Breast epithelium (tissue), 4 donors: ENCODE measurements around the gene LGR4. TPM values are rescaled to one million over a fixed set of nuclear protein-coding genes. Genes with fewer than 3 reads are reported as not detected.

Experiments used
- DNase-seq, 2 donors: peaks; one replicate each; pipeline ENCODE4 v3.0.0-alpha.2; 2019; ENCODE audit warnings: low spot score in 2 of 2
- H3K27ac ChIP-seq, 2 donors: fragments of 200-600 bp; sonication (generic) in 1 of 2; one replicate each; pipeline ENCODE4 v1.5.1; 2016 to 2019; ENCODE audit warnings: mild to moderate bottlenecking in 1 of 2
- H3K27me3 ChIP-seq, 2 donors: fragments of 200-600 bp; sonication (generic) in 1 of 2; one replicate each; pipeline versions ENCODE4 v1.5.1 to v1.6.0; 2017 to 2019; ENCODE audit warnings: control low read depth in 1 of 2, mild to moderate bottlenecking in 1 of 2
- H3K36me3 ChIP-seq: fragments of 200-600 bp; one replicate; pipeline ENCODE4 v1.5.1; 2019
- H3K4me1 ChIP-seq, 2 donors: fragments of 200-600 bp; sonication (generic); one replicate each; pipeline ENCODE4 v1.5.1; 2016 to 2019; ENCODE audit warnings: control low read depth in 1 of 2
- H3K4me3 ChIP-seq, 3 donors: fragments of 200-600 bp; sonication (generic); 1 replicate in 2 of 3; 2 replicates in 1 of 3; pipeline ENCODE4 v1.5.1; 2016 to 2019; ENCODE audit warnings: mild to moderate bottlenecking in 3 of 3, moderate library complexity in 2 of 3
- H3K9me3 ChIP-seq, 2 donors: fragments of 200-600 bp; sonication (generic) in 1 of 2; one replicate each; pipeline ENCODE4 v1.5.1; 2016 to 2019; ENCODE audit warnings: control low read depth in 1 of 2
- POLR2A ChIP-seq: fragments of 450-650 bp; IDR thresholded peaks from one replicate; pipeline ENCODE4 v1.6.1; 2016; ENCODE audit warnings: antibody characterized with exemption, mild to moderate bottlenecking, moderate library complexity
- POLR2AphosphoS5 ChIP-seq, 3 donors: sonication (generic); formaldehyde crosslinking; IDR thresholded peaks; one replicate each; pipeline ENCODE4 v1.6.1; 2017; ENCODE audit warnings: antibody characterized with exemption in 3 of 3
- intact Hi-C: fragments of 100-400 bp; cut with DNase I; formaldehyde crosslinking; loops from one replicate; pipeline ENCODE4 v1.15.1; 2023; ENCODE audit warnings: low total_unique reads
- total RNA-seq, 3 donors: library from RNA; depleted of rRNA; stranded (reverse); fragments of >200 nt; gene quantifications; one replicate each; pipeline ENCODE4 v1.1.0, GENCODE V29; 2016
- TF ChIP-seq, protein P1 (sequence below), 3 donors: fragments of 450-650 bp; IDR thresholded peaks; one replicate each; pipeline ENCODE4 v1.5.1; 2016 to 2017; ENCODE audit warnings: antibody characterized with exemption in 3 of 3, mild to moderate bottlenecking in 3 of 3, moderate library complexity in 3 of 3

The LGR4 gene
- total RNA-seq, 3 donors from 2014 or later = 28.5 to 93.7 (median 34.2) TPM

DNA sequence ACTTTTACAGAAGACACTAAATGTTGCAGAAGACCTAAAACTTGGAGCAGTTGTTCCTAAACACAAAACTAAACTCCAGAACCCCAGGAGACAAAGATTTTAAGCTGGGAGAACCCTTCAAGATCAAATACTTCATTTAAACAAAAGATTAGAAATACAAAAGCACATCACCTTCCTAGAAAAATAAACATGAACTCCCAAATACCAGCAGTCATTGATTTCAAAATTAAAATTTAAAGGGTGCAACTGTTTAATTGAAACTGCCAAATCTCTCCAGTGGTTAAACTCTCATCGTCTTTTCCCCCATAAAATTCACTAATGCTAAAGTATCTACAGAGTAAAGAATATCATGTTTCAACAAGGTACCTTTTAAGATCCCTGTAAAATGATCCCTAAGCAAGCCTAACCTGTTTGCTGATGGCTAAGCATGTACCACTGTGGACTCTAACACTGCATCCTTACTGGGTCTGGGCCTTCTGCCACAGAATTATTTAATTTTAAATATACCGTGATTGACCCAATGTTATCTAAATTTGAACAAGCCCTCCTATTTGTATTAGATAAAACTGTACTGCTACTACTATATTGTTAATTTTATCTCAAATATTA lies 55.9 kb downstream of the LGR4 start:
- Histone ChIP-seq H3K27ac (no peak overlapping the region), H3K36me3 (no peaks in the 10 kb centered on the region), H3K9me3 (no peaks in the 10 kb centered on the region), H3K4me1 (peaks cover 0 to 3% of the 10 kb centered on the region in 2 donors), H3K27me3 (no peaks in the 10 kb centered on the region), H3K4me3 (no peak overlapping the region)
- no peak for DNase-seq
- TF ChIP-seq POLR2A (no peak), POLR2AphosphoS5 (IDR thresholded peaks at IDR 0.05) (no peak)
- TF ChIP-seq, protein P1, sequence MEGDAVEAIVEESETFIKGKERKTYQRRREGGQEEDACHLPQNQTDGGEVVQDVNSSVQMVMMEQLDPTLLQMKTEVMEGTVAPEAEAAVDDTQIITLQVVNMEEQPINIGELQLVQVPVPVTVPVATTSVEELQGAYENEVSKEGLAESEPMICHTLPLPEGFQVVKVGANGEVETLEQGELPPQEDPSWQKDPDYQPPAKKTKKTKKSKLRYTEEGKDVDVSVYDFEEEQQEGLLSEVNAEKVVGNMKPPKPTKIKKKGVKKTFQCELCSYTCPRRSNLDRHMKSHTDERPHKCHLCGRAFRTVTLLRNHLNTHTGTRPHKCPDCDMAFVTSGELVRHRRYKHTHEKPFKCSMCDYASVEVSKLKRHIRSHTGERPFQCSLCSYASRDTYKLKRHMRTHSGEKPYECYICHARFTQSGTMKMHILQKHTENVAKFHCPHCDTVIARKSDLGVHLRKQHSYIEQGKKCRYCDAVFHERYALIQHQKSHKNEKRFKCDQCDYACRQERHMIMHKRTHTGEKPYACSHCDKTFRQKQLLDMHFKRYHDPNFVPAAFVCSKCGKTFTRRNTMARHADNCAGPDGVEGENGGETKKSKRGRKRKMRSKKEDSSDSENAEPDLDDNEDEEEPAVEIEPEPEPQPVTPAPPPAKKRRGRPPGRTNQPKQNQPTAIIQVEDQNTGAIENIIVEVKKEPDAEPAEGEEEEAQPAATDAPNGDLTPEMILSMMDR (IDR thresholded peaks at IDR 0.05) = no peak
- intact Hi-C loops = no loop called here

DNA sequence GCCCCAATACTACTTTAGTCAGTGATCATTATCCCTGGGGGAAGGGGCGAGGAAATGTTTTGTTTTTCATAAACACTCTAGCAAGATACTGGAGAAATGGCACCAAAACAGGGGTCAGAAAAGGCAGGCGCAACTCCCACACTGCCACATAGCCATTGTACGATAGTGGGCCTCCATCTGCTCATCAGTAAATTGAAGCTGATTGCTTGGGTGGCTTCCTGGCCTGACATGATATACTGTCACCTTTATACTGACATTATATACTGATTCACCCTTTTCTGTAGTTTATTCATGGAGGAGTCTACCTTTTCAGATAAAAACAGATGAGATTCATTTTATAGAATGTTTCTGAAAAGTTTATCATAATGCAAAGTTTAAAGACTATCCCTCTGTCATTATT lies 57.9 kb downstream of the LGR4 start:
- no peak for TF ChIP-seq POLR2AphosphoS5 (IDR thresholded peaks at IDR 0.05)
- TF ChIP-seq, protein P1 (IDR thresholded peaks at IDR 0.05) = no peak
- no peak for TF ChIP-seq POLR2A
- Histone ChIP-seq H3K4me1 (no peaks in the 10 kb centered on the region), H3K9me3 (no peaks in the 10 kb centered on the region), H3K27me3 (no peaks in the 10 kb centered on the region), H3K27ac (no peak overlapping the region), H3K4me3 (no peak overlapping the region), H3K36me3 (no peaks in the 10 kb centered on the region)
- intact Hi-C loops = no loop called here
- no peak for DNase-seq

DNA sequence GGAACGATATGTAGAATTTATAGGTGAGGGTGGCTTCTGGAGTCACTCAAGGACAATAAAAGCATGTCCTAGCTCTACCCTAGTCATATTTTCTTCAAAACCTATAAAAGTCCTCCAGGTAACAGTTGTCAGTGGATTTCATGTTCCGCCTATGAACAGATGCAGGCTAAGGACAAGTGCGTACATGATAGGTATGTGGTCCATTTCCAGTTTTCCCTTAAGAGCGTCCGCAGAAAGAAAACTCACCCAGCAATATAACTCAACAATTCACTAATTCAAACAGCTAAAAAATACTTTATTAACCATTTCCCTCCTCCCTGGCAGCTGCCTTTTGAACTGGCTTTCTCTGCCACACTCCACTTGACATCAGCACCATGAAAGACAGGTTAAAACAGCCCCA lies 59.4 kb downstream of the LGR4 start:
- TF ChIP-seq POLR2AphosphoS5 (IDR thresholded peaks at IDR 0.05) (no peak), POLR2A (no peak)
- TF ChIP-seq, protein P1 (IDR thresholded peaks at IDR 0.05) = no peak
- Histone ChIP-seq H3K27ac (peak overlapping the region in 1 of 2 donors; percentile 22), H3K36me3 (no peaks in the 10 kb centered on the region), H3K27me3 (no peaks in the 10 kb centered on the region), H3K4me3 (no peak overlapping the region), H3K9me3 (no peaks in the 10 kb centered on the region), H3K4me1 (no peaks in the 10 kb centered on the region)
- intact Hi-C loops = no loop called here
- no peak for DNase-seq

DNA sequence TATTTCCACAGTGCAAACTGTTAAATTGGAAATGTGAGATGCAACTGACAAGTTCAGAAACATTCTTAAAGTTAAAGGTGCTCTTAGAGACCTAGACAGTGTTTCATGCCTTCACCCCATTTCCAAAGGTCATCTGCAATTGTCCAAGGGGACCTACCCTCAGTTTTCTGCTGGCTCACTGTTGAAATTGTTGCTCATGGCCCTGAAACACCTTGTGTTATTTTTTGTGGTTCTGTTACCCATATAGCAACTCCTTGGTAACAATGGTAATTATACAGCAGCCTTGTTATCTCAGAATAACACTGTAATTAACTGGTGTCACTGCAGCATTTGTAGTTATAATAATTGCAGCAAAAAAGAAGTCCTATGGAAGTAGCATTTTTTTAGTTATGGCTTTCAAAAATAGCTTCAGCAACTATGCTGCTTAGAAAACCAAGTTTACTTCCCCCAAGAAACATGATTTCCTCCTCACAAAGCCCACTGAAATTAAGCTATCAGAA lies 60.3 kb downstream of the LGR4 start:
- intact Hi-C loops = no loop called here
- TF ChIP-seq, protein P1 (IDR thresholded peaks at IDR 0.05) = no peak
- TF ChIP-seq POLR2AphosphoS5 (IDR thresholded peaks at IDR 0.05) (no peak), POLR2A (no peak)

DNA sequence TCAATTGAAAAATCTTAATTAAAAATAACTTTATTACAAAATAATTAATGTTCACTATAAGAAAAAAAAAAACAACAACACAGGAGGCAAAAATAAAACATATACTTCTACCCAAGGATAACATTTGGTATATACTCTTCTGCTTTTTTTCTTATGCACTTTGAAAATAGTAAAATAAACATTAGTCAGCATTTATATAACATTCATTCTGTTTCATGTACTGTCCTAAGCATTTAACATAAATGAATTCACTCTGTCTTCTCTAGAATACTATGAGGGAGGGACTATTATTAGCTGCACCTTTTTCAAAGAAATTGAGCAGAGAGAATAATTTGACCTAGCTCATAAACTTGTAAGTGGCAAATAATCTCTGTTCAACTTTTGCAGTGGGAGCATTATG lies 61.3 kb downstream of the LGR4 start:
- intact Hi-C loops = no loop called here

More for the DNA sequence above, 60.3 kb downstream of the LGR4 start:
- H3K36me3 ChIP-seq = no peaks in the 10 kb centered on the region
- no peak overlapping the region for H3K4me3 ChIP-seq
- H3K27ac ChIP-seq = no peak overlapping the region
- no peaks in the 10 kb centered on the region for H3K4me1 ChIP-seq
- no peaks in the 10 kb centered on the region for H3K27me3 ChIP-seq
- DNase-seq = no peak
- no peaks in the 10 kb centered on the region for H3K9me3 ChIP-seq

More for the DNA sequence above, 61.3 kb downstream of the LGR4 start:
- no peaks in the 10 kb centered on the region for H3K9me3 ChIP-seq
- TF ChIP-seq POLR2AphosphoS5 (IDR thresholded peaks at IDR 0.05) (no peak), POLR2A (no peak)
- TF ChIP-seq, protein P1 (IDR thresholded peaks at IDR 0.05) = no peak
- H3K4me1 ChIP-seq = no peaks in the 10 kb centered on the region
- no peaks in the 10 kb centered on the region for H3K27me3 ChIP-seq
- H3K27ac ChIP-seq = no peak overlapping the region
- no peak overlapping the region for H3K4me3 ChIP-seq
- H3K36me3 ChIP-seq = no peaks in the 10 kb centered on the region
- DNase-seq = no peak
